ENCODE measurements around the gene S100A7A. TPM values are rescaled to one million over a fixed set of nuclear protein-coding genes. Genes with fewer than 3 reads are reported as not detected.

The S100A7A gene
- not detected for total RNA-seq
- long read RNA-seq, donor 1: 0 reads
- long read RNA-seq, donor 2: 0 reads

GRCh38 chr1:153415850-153416570, at the start of gene S100A7A:
Gene S100A7A, plus strand, starts transcription at chr1:153416520. Its CDS starts 1,563 bp downstream, at chr1:153418083.
- Histone ChIP-seq H3K36me3 (ENCODE audit: low read depth) (no peaks in the 10 kb centered on the region), H3K4me3 (no peak within 1 kb of the TSS), H3K9me3 (no peaks in the 10 kb centered on the region), H3K4me1 (ENCODE audit: low read depth) (no peaks in the 10 kb centered on the region)
- TF ChIP-seq CTCF (IDR thresholded peaks at IDR 0.05): no peak
- DNase-seq (no peak), ATAC-seq (no peak)
- intact Hi-C loops (cut with DNase I, micrococcal nuclease): no loop called here

GRCh38 chr1:153367090-153367489, 49.2 kb upstream of the S100A7A start:
- no peaks in the 10 kb centered on the region for H3K9me3 ChIP-seq
- H3K4me3 ChIP-seq: no peak overlapping the region
- H3K36me3 ChIP-seq (ENCODE audit: low read depth): no peaks in the 10 kb centered on the region
- intact Hi-C loops (cut with DNase I, micrococcal nuclease): no loop called here
- ATAC-seq (no peak), DNase-seq (no peak)
- H3K4me1 ChIP-seq (ENCODE audit: low read depth): no peaks in the 10 kb centered on the region
- no peak for TF ChIP-seq CTCF (IDR thresholded peaks at IDR 0.05)

- Histone ChIP-seq H3K4me3 (no peak overlapping the region), H3K36me3 (ENCODE audit: low read depth) (no peaks in the 10 kb centered on the region), H3K4me1 (ENCODE audit: low read depth) (no peaks in the 10 kb centered on the region), H3K9me3 (no peaks in the 10 kb centered on the region)
- intact Hi-C loops (cut with DNase I, micrococcal nuclease): no loop called here
- no peak for ATAC-seq
- no peak for TF ChIP-seq CTCF (IDR thresholded peaks at IDR 0.05)
- DNase-seq: no peak
These were observed 47.8 kb upstream of the S100A7A start for GRCh38 chr1:153368495-153368894.

GRCh38 chr1:153370146-153370545, 46.2 kb upstream of the S100A7A start:
- TF ChIP-seq CTCF (IDR thresholded peaks at IDR 0.05): no peak
- Histone ChIP-seq H3K4me3 (no peak overlapping the region), H3K9me3 (no peaks in the 10 kb centered on the region), H3K4me1 (ENCODE audit: low read depth) (no peaks in the 10 kb centered on the region), H3K36me3 (ENCODE audit: low read depth) (no peaks in the 10 kb centered on the region)
- intact Hi-C loops (cut with DNase I, micrococcal nuclease): no loop called here
- DNase-seq: no peak
- no peak for ATAC-seq

GRCh38 chr1:153371231-153371630, 45.1 kb upstream of the S100A7A start:
- no peaks in the 10 kb centered on the region for H3K4me1 ChIP-seq (ENCODE audit: low read depth)
- no peak for ATAC-seq
- TF ChIP-seq CTCF (IDR thresholded peaks at IDR 0.05): no peak

More at GRCh38 chr1:153371231-153371630, 45.1 kb upstream of the S100A7A start:
- no peaks in the 10 kb centered on the region for H3K36me3 ChIP-seq (ENCODE audit: low read depth)
- intact Hi-C loops (cut with DNase I, micrococcal nuclease): no loop called here
- no peak for DNase-seq
- no peak overlapping the region for H3K4me3 ChIP-seq
- H3K9me3 ChIP-seq: no peaks in the 10 kb centered on the region

All from mucosa of descending colon (tissue), 3 donors.